ENCODE data around the gene MYH11.

The MYH11 gene

DNA sequence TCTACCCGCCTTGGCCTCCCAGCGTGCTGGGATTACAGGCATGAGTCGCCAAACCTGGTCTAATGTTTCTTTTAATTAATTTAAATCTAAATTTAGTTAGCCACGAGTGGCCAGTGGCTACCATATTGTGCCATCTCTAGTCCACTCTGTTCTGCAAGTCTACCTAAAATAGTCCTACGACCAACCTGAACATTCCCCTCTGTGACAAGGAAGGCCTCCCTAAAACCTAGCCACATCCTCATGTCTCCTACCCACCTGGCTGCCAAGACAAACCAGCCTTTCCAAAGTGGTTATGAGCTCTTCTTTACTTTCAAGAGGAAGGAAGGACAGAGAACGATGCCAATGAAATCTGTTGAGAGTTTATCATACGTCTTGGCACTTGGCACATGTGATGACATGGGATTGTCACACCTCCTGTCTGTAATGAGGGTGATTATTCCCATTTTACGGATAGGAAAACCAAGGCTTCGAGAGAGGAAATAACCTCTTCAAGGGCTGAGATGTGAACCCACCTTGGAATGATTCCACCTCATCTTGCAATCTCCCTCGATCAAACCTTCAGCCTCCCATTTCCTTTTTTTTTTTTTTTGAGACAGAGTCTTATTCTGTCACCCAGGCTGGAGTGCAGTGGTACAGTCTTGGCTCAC lies 19.7 kb downstream of the MYH11 start:
- H3K9me3 ChIP-seq (ENCODE audit: control insufficient read depth, insufficient read depth, low read depth, low read length): no peaks in the 10 kb centered on the region
- H3K27me3 ChIP-seq (ENCODE audit: control insufficient read depth, insufficient read depth, low read length): no peaks in the 10 kb centered on the region
- no peaks in the 10 kb centered on the region for H3K36me3 ChIP-seq (ENCODE audit: control insufficient read depth, insufficient read depth, low read length)
- H3K27ac ChIP-seq (ENCODE audit: low read depth, low read length): no peak overlapping the region
- H3K9ac ChIP-seq (ENCODE audit: low read length): no peak overlapping the region
- H3K4me1 ChIP-seq (ENCODE audit: control insufficient read depth, insufficient read depth, low read length): no peaks in the 10 kb centered on the region
- H3K4me3 ChIP-seq (ENCODE audit: low read depth, low read length): no peak overlapping the region

DNA sequence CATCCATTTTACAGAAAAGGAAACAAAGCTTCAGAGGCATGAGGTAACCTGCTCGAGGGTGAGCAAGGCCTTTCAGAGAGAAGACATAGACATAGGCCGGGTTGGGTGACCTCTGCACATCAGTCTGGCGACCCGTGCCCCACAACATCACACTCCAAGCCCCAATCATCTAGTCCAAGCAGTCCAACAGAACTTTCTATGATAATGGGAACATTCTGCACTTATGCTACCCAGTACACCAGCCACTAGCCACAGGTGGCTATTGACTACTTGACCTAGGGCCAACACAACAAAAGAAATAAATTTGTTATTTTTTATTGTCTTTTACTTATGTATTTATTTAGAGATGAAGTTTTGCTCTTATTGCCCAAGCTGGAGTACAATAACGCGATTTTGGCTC lies 20.8 kb downstream of the MYH11 start:
- Histone ChIP-seq H3K36me3 (ENCODE audit: control insufficient read depth, insufficient read depth, low read length) (no peaks in the 10 kb centered on the region), H3K4me3 (ENCODE audit: low read depth, low read length) (no peak overlapping the region), H3K9me3 (ENCODE audit: control insufficient read depth, insufficient read depth, low read depth, low read length) (no peaks in the 10 kb centered on the region), H3K4me1 (ENCODE audit: control insufficient read depth, insufficient read depth, low read length) (no peaks in the 10 kb centered on the region), H3K27ac (ENCODE audit: low read depth, low read length) (no peak overlapping the region), H3K27me3 (ENCODE audit: control insufficient read depth, insufficient read depth, low read length) (no peaks in the 10 kb centered on the region), H3K9ac (ENCODE audit: low read length) (no peak overlapping the region)

DNA sequence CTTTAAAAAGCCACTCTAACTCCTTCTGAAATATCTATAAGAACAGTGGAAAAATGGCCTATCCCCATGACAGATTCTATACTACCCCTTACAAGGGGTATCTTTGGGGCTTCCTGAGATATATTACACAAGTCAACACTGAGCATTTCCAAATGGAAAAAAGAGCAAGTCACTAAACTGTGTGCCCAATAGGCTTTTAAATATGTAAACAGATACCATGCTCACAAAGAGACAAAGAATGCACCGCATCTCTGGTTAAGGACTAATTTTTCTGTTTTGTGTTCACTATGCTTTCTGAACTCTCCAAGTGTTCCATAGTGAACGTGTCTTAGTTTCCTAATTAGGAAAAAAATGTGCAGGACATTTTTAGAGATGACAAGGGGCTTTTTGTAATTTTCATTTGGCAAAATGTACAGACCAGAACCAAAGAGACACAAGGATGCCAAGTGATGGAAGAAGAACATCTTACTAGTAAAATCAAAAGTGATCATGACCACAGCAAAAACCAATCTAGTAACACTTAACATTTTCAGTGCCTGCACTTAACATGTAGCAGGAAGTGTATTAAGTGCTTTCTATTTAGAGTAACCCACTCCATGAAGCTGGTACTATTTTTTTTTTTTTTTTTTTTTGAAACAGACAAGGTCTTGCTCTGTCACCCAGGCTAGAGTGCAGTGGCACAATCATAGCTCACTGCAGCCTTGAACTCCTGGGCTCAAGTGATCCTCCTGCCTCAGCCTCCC lies 21.5 kb downstream of the MYH11 start:
- Histone ChIP-seq H3K27me3 (ENCODE audit: control insufficient read depth, insufficient read depth, low read length) (no peaks in the 10 kb centered on the region), H3K4me3 (ENCODE audit: low read depth, low read length) (no peak overlapping the region), H3K9ac (ENCODE audit: low read length) (no peak overlapping the region), H3K4me1 (ENCODE audit: control insufficient read depth, insufficient read depth, low read length) (no peaks in the 10 kb centered on the region), H3K36me3 (ENCODE audit: control insufficient read depth, insufficient read depth, low read length) (no peaks in the 10 kb centered on the region), H3K27ac (ENCODE audit: low read depth, low read length) (no peak overlapping the region), H3K9me3 (ENCODE audit: control insufficient read depth, insufficient read depth, low read depth, low read length) (no peaks in the 10 kb centered on the region)

DNA sequence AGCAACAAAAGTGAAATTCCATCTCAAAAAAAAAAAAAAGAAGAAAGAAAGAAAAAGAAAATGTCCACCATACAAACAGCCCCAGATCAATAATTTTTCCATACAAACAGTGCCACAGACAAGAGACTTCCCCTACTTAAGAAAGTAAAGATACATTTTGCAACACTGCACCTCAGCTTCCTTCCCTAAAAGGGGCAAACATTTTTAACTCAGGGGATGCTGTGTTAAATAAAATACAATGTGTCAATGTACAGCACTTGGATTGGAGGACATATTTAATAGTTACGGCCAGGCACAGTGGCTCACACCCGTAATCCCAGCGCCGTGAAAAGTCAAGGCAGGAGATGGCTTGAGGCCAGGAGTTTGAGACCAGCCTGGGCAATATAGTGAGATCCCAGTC lies 22.3 kb downstream of the MYH11 start:
- H3K9me3 ChIP-seq (ENCODE audit: control insufficient read depth, insufficient read depth, low read depth, low read length): no peaks in the 10 kb centered on the region
- H3K9ac ChIP-seq (ENCODE audit: low read length): no peak overlapping the region
- H3K4me1 ChIP-seq (ENCODE audit: control insufficient read depth, insufficient read depth, low read length): no peaks in the 10 kb centered on the region
- H3K4me3 ChIP-seq (ENCODE audit: low read depth, low read length): no peak overlapping the region
- no peaks in the 10 kb centered on the region for H3K36me3 ChIP-seq (ENCODE audit: control insufficient read depth, insufficient read depth, low read length)
- no peak overlapping the region for H3K27ac ChIP-seq (ENCODE audit: low read depth, low read length)
- H3K27me3 ChIP-seq (ENCODE audit: control insufficient read depth, insufficient read depth, low read length): no peaks in the 10 kb centered on the region

DNA sequence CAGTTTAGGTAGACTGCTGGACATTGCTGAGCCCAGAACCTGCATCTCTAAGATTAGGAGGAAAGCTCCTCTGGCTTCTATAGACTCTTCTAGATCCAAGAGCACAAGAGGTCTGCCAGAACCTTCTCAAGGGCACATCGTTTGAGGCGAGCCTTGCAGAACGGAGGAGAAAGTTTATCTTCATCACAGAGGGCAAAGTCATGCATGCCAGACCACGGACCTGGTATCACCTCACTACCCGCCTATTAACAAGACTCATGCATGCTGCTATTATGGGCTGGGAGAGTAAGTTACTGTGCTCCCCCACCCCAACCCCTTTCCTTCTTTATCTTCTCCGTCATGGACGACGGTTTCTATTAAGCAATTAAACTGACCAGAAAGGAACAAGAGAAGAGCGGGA lies 23.3 kb downstream of the MYH11 start:
- Histone ChIP-seq H3K27me3 (ENCODE audit: control insufficient read depth, insufficient read depth, low read length) (no peaks in the 10 kb centered on the region), H3K27ac (ENCODE audit: low read depth, low read length) (no peak overlapping the region), H3K4me1 (ENCODE audit: control insufficient read depth, insufficient read depth, low read length) (no peaks in the 10 kb centered on the region), H3K36me3 (ENCODE audit: control insufficient read depth, insufficient read depth, low read length) (no peaks in the 10 kb centered on the region), H3K4me3 (ENCODE audit: low read depth, low read length) (no peak overlapping the region), H3K9me3 (ENCODE audit: control insufficient read depth, insufficient read depth, low read depth, low read length) (no peaks in the 10 kb centered on the region), H3K9ac (ENCODE audit: low read length) (no peak overlapping the region)

DNA sequence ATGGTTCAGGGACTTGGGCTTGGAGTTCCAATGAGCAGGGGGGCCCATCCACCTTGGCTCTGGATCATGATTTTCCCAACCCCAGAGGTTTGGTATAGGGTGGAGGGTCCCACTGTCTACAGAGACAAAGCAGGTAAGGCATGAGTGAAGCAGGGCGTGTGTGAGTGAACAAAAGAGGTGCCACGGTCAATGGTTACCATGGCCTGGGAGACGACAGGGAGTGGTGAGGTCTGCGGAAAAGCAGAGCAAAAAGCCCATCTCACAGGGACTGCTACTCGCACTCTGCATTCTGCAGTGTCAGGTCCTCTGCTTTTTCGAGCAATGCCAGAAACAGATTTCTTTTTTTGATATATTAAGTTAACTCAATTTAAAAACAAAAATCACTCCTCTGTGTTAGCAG lies 24.6 kb downstream of the MYH11 start:
- Histone ChIP-seq H3K9ac (ENCODE audit: low read length) (no peak overlapping the region), H3K9me3 (ENCODE audit: control insufficient read depth, insufficient read depth, low read depth, low read length) (no peaks in the 10 kb centered on the region), H3K4me1 (ENCODE audit: control insufficient read depth, insufficient read depth, low read length) (no peaks in the 10 kb centered on the region), H3K36me3 (ENCODE audit: control insufficient read depth, insufficient read depth, low read length) (no peaks in the 10 kb centered on the region), H3K4me3 (ENCODE audit: low read depth, low read length) (no peak overlapping the region), H3K27me3 (ENCODE audit: control insufficient read depth, insufficient read depth, low read length) (no peaks in the 10 kb centered on the region), H3K27ac (ENCODE audit: low read depth, low read length) (no peak overlapping the region)

DNA sequence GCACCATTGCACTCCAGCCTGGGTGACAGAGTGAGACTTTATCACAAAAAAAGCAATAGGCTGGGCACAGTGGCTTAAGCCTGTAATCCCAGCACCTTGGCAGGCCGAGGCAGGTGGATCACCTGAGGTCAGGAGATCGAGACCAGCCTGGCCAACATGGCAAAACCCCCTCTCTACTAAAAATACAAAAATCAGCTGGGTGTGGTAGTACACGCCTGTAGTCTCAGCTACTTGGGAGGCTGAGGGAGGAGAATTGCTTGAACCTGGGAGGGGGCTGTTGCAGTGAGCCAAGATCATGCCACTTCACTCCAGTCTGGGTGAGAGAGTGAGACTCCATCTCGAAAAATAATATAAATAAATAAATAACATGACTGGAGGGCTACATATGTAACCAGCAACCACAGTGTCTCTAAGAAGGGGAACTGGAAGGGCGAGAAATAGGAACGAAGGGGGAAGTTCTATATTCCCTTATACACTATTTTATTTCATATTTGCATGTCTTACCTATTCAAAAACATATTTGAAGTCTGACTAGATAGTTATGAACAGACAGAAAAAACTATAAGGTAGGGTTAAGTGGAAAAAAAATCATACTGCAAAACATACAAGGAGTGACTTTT lies 25.9 kb downstream of the MYH11 start:
- H3K27me3 ChIP-seq (ENCODE audit: control insufficient read depth, insufficient read depth, low read length): no peaks in the 10 kb centered on the region
- no peak overlapping the region for H3K9ac ChIP-seq (ENCODE audit: low read length)
- no peaks in the 10 kb centered on the region for H3K9me3 ChIP-seq (ENCODE audit: control insufficient read depth, insufficient read depth, low read depth, low read length)
- H3K27ac ChIP-seq (ENCODE audit: low read depth, low read length): no peak overlapping the region
- H3K36me3 ChIP-seq (ENCODE audit: control insufficient read depth, insufficient read depth, low read length): no peaks in the 10 kb centered on the region
- no peak overlapping the region for H3K4me3 ChIP-seq (ENCODE audit: low read depth, low read length)
- H3K4me1 ChIP-seq (ENCODE audit: control insufficient read depth, insufficient read depth, low read length): no peaks in the 10 kb centered on the region

DNA sequence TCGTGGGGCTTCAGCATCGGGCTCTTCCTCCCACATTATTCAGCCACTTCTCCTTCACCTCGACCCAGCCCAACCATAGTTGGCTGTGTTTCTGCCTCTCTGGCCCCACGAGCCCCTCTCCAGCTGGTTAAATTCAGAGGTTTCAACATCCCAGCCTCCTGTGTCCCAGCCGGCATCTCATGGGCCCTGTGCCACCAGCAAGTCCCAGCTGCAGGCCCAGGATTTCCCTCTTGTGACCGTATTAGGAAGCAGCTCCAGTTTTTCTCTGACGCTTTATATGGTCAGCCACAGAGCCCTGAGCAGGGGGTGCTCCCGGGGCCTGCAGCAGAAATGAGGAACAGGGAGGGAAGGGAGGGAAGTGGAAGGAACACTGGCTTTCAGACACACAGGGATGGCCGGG lies 27.4 kb downstream of the MYH11 start:
- Histone ChIP-seq H3K9ac (ENCODE audit: low read length) (no peak overlapping the region), H3K4me3 (ENCODE audit: low read depth, low read length) (no peak overlapping the region), H3K9me3 (ENCODE audit: control insufficient read depth, insufficient read depth, low read depth, low read length) (no peaks in the 10 kb centered on the region), H3K36me3 (ENCODE audit: control insufficient read depth, insufficient read depth, low read length) (no peaks in the 10 kb centered on the region), H3K4me1 (ENCODE audit: control insufficient read depth, insufficient read depth, low read length) (no peaks in the 10 kb centered on the region), H3K27me3 (ENCODE audit: control insufficient read depth, insufficient read depth, low read length) (no peaks in the 10 kb centered on the region), H3K27ac (ENCODE audit: low read depth, low read length) (no peak overlapping the region)

DNA sequence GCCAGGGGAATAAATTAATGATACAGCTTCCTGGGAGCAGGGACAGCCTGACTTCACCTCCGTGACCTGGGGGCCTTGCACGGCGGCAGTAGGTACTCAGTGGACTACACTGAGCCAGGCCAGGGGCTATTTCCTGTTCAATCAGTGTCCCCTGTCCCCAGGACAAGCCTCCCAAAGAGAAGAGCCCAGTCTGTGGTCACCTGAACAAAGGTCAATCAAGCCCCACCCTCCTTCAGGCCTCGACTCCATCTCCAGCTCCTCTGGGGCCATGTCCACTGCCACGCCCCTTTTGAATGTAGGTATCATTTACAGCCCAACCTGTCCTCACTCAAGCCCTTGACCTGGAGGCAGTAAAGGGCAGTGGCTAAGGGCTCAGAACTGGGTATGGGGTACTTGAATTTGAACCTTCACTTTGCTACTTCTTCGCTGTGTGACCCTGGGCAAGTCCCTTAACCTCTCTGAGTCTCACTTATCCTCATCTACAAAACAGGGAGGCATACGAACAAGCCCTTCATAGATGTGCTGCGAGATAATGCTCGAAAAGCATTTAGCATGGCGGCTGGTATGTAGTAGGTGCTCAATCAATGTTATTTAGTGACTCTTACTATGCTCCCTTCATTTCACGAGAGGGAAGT lies 29.0 kb downstream of the MYH11 start:
- no peak overlapping the region for H3K9ac ChIP-seq (ENCODE audit: low read length)
- no peak overlapping the region for H3K4me3 ChIP-seq (ENCODE audit: low read depth, low read length)
- no peaks in the 10 kb centered on the region for H3K36me3 ChIP-seq (ENCODE audit: control insufficient read depth, insufficient read depth, low read length)
- H3K4me1 ChIP-seq (ENCODE audit: control insufficient read depth, insufficient read depth, low read length): no peaks in the 10 kb centered on the region
- no peak overlapping the region for H3K27ac ChIP-seq (ENCODE audit: low read depth, low read length)
- H3K27me3 ChIP-seq (ENCODE audit: control insufficient read depth, insufficient read depth, low read length): no peaks in the 10 kb centered on the region
- no peaks in the 10 kb centered on the region for H3K9me3 ChIP-seq (ENCODE audit: control insufficient read depth, insufficient read depth, low read depth, low read length)

DNA sequence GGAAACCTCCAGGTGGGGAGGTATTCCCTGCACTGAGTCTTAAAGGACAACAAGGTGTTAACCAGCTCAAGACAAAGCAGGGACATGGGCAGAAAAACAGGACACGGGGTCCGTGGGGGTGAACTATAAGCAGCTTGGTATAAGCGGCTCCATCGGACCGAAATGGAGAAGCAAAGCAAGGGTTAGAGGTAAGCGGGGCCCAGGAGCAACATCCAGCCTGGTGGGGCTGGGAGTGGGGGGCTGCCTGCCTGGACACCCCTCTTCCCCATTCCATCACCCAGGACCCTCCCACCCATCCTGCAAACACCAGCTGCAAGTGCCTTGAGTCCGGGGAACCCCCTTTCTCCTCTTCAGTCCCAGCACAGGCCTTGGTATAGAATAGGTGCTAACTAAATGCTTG lies 29.5 kb downstream of the MYH11 start:
- Histone ChIP-seq H3K9me3 (ENCODE audit: control insufficient read depth, insufficient read depth, low read depth, low read length) (no peaks in the 10 kb centered on the region), H3K4me1 (ENCODE audit: control insufficient read depth, insufficient read depth, low read length) (no peaks in the 10 kb centered on the region), H3K27ac (ENCODE audit: low read depth, low read length) (no peak overlapping the region), H3K9ac (ENCODE audit: low read length) (no peak overlapping the region), H3K36me3 (ENCODE audit: control insufficient read depth, insufficient read depth, low read length) (no peaks in the 10 kb centered on the region), H3K4me3 (ENCODE audit: low read depth, low read length) (no peak overlapping the region), H3K27me3 (ENCODE audit: control insufficient read depth, insufficient read depth, low read length) (no peaks in the 10 kb centered on the region)

DNA sequence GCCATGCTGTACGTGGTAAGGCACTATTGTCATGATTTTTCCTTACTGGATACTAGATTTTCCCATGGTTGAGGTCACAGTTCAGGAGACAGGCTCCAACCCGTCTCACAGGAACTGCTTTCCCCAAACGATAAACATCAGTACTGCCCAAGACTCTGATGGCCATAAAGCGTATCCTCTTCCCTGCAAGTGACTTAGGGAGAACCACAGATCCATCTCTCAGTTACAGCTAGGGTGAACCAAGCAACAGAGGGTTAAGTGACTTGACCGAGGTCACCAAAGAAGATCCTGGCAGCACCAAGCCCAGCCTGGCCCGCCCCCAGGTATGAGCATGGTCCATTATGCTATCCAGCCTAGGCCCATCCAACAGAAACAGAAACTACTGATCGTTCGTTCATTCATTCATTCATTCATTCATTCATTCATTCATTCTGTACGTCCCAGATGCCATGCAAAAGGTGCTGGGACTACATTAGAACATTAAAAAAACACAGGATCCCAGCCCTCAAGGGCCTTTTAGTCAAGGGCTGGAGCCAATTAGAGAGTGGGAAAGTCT lies 31.0 kb downstream of the MYH11 start:
- H3K27ac ChIP-seq (ENCODE audit: low read depth, low read length): no peak overlapping the region
- no peak overlapping the region for H3K4me3 ChIP-seq (ENCODE audit: low read depth, low read length)
- H3K36me3 ChIP-seq (ENCODE audit: control insufficient read depth, insufficient read depth, low read length): no peaks in the 10 kb centered on the region
- H3K9ac ChIP-seq (ENCODE audit: low read length): no peak overlapping the region
- no peaks in the 10 kb centered on the region for H3K9me3 ChIP-seq (ENCODE audit: control insufficient read depth, insufficient read depth, low read depth, low read length)
- no peaks in the 10 kb centered on the region for H3K27me3 ChIP-seq (ENCODE audit: control insufficient read depth, insufficient read depth, low read length)
- H3K4me1 ChIP-seq (ENCODE audit: control insufficient read depth, insufficient read depth, low read length): no peaks in the 10 kb centered on the region
